ENCODE measurements around the gene EGFL7.

EGFL7 gene

DNA sequence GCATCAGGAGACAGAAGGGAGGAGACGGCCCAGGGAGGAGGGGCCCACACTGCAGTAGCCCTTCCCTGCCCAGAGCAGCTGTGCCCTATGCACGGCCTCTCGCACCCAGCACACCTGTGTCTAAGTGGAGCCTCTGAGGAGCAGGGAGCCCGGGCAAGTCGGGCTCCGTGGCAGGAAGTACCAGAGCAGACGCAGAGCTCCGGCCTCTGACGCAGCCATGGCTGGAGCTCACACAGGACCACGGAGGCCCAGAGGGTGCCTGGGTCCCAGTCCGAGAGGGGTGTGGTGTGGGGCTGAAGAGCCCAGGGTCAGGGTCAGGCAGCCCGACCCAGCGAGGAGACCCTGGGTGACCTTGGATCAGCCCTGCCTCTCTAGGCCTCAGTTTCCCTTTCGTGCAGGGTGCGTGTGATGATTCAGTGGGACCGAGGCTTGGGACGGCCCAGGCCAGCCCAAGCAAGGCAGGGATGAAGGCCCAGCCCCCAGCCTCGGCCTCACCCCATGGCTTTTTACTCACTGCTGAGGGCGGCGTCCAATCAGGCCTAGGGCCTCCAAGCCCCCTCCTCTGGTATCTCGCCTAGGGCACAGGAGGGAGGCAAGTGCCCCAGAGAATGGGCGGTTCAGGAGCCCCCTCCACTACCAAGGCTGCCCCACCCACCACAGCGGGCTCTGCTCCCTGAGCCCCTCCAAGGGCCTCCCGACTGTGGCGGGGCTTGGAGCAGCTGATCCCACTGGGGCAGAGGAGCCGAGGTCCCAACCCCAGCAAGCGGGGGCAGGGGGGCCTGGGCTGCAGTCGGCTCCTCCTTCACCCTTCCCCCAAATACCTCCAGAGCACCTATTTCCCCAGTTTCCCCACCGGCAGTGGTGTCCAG is 28.8 kb downstream of the EGFL7 start:
- Histone ChIP-seq H3K4me3 (ENCODE audit: low read depth, low read length) (no peak overlapping the region), H3K27ac (no peak overlapping the region), H3K27me3 (replicated peaks) (no peaks in the 10 kb centered on the region), H3K36me3 (replicated peaks) (no peaks in the 10 kb centered on the region)
- DNase-seq: no peak
- in situ Hi-C loops (cut with HindIII; ENCODE audit: low pct_ligation_motif_present, low sequenced_read_pairs): no loop called here
- TF ChIP-seq, protein P1, sequence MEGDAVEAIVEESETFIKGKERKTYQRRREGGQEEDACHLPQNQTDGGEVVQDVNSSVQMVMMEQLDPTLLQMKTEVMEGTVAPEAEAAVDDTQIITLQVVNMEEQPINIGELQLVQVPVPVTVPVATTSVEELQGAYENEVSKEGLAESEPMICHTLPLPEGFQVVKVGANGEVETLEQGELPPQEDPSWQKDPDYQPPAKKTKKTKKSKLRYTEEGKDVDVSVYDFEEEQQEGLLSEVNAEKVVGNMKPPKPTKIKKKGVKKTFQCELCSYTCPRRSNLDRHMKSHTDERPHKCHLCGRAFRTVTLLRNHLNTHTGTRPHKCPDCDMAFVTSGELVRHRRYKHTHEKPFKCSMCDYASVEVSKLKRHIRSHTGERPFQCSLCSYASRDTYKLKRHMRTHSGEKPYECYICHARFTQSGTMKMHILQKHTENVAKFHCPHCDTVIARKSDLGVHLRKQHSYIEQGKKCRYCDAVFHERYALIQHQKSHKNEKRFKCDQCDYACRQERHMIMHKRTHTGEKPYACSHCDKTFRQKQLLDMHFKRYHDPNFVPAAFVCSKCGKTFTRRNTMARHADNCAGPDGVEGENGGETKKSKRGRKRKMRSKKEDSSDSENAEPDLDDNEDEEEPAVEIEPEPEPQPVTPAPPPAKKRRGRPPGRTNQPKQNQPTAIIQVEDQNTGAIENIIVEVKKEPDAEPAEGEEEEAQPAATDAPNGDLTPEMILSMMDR (IDR thresholded peaks at IDR 0.05; ENCODE audit: low read depth, low read length, missing control alignments): no peak

DNA sequence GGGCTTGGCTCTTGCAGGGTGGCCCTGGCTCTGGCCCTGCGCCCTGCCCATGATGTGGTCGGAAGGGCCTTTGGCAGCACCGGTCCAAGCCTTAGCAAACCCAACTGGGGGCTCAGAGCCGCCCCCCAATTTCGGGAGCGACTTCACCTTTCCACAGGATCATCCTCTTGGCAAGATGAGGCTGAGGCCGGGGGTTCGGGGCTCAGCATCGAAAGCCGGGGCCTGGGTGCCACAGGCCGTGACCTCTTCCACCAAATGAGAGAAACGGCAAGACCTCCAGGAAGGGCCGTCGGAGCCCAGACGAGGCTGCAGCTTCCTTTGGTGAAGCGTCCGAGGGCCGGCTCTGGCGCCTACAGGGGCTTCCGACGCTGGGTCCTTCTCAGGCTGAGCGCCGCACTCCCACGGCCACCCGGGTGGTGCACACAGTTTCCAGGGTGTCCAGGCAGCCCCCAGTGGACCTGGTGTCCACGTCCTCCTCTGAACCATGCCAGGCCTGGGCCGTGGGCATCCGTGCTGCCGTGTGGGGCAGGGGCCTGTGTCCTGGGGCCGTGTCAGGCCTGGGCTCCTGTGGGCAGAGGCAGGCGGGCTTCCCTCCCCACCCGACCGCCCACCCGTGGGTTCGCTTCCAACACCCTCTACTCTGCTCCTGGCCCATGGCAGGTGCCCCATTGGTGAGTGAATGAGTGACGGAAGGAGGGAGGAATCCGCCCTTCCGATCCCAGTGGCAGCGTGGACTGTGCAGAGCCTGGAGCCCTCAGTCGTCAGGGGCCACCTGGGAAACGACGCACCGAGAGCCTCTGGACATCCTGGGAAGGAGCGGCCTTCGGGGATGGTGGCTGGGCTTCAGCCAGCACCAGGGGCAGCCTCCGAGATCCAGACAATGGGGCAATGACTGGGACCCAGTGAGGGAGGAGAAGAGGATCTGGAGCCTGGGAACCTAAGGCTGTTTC is 29.7 kb downstream of the EGFL7 start:
- H3K27me3 ChIP-seq (replicated peaks): no peaks in the 10 kb centered on the region
- no peak overlapping the region for H3K27ac ChIP-seq
- no peaks in the 10 kb centered on the region for H3K36me3 ChIP-seq (replicated peaks)
- in situ Hi-C loops (cut with HindIII; ENCODE audit: low pct_ligation_motif_present, low sequenced_read_pairs): no loop called here
- DNase-seq: no peak
- TF ChIP-seq, protein P1 (IDR thresholded peaks at IDR 0.05; ENCODE audit: low read depth, low read length, missing control alignments): no peak
- H3K4me3 ChIP-seq (ENCODE audit: low read depth, low read length): no peak overlapping the region

DNA sequence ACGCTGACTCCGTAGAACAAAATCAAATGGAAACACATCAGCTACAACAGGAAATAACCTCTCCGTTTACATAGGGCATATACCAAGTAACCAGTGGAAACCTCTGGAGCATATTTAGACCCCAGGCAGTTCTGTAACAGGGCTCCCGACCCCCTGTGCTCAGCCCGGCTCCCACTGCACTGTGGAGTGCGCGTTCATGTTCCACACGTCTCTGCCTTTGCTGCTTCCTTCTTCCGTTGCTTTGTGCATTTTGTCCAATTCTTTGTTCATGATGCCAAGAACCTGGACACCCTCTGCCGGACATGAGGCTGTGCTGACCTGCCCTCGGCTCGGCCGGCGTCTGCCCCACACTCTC is 30.4 kb downstream of the EGFL7 start:
- Histone ChIP-seq H3K27ac (no peak overlapping the region), H3K27me3 (replicated peaks) (peaks cover 2% of the 10 kb centered on the region), H3K4me3 (ENCODE audit: low read depth, low read length) (no peak overlapping the region), H3K36me3 (replicated peaks) (no peaks in the 10 kb centered on the region)
- DNase-seq: no peak
- in situ Hi-C loops (cut with HindIII; ENCODE audit: low pct_ligation_motif_present, low sequenced_read_pairs): no loop called here
- TF ChIP-seq, protein P1 (IDR thresholded peaks at IDR 0.05; ENCODE audit: low read depth, low read length, missing control alignments): no peak

DNA sequence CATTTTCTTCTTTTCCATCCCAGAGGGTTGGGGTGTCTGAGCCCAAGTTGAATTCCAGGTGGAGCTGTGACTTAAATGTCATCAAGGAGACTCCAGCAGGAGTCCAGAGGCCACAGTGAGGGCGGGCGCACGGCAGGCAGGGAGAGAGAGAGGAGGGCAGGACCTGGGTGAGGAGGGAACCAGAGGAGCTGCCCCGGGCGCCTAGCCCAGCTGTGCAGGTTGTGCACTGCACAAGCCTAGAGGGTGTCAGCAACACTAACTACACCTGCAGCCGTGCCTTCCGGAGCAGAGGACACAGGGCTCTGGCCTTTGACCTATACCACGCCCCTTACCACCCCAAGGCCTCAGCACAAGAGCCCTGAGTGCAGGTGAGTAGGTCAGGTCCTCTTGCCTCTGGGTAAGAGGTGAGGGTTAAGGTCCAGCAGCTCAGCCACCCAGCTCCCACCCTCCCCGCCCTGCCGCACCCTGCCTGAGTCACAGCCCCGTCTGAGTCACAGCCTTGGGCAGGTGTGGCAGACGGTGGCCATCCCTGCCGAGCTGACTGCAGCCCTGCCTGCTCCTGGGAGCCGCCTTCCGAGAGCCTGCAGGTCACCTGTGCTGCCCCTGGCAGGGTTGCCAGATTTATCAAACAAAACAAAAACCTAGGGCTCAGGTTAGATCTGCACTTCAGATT is 30.9 kb downstream of the EGFL7 start:
- peaks cover 2% of the 10 kb centered on the region for H3K27me3 ChIP-seq (replicated peaks)
- DNase-seq: no peak
- no peak overlapping the region for H3K27ac ChIP-seq
- in situ Hi-C loops (cut with HindIII; ENCODE audit: low pct_ligation_motif_present, low sequenced_read_pairs): no loop called here
- TF ChIP-seq, protein P1 (IDR thresholded peaks at IDR 0.05; ENCODE audit: low read depth, low read length, missing control alignments): no peak
- no peaks in the 10 kb centered on the region for H3K36me3 ChIP-seq (replicated peaks)
- H3K4me3 ChIP-seq (ENCODE audit: low read depth, low read length): no peak overlapping the region

DNA sequence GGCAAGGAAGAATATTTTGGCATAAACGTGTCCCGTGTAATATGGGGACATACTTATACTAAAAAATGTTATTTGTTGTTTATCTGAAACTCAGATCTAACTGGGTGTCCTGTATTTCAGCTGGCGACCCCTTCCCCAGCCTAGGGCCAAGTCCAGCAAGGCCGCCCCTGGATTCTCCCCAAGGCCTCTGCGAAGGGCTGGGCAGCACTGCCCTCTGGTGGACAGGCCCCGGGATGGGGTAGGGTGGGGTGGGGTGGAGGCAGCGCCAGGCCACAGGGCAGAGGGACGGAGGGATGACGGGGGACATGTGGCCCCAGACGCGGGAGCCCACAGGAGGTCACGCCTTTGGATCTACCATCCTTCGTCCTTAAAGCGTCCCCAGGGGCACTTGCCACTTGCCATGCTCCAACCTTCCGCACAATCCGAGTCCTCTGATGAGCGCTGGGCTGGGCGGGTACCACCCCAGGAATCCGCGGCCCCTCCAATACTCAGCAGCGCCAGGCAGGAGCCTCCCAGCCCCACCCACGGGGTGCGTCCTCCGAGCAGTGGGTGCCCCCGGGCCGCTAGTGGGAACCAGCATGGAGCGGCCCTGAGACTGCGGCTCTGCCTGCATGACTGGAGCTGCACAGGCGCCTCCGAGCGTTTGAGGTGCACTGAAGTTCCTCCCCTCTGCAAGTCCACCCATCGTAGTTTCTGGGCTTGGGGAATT is 31.6 kb downstream of the EGFL7 start:
- in situ Hi-C loops (cut with HindIII; ENCODE audit: low pct_ligation_motif_present, low sequenced_read_pairs): no loop called here

More for the DNA sequence above, 31.6 kb downstream of the EGFL7 start:
- DNase-seq: no peak
- TF ChIP-seq, protein P1 (IDR thresholded peaks at IDR 0.05; ENCODE audit: low read depth, low read length, missing control alignments): peak; percentile 86
- Histone ChIP-seq H3K27ac (no peak overlapping the region), H3K4me3 (ENCODE audit: low read depth, low read length) (no peak overlapping the region), H3K27me3 (replicated peaks) (peaks cover 2% of the 10 kb centered on the region), H3K36me3 (replicated peaks) (no peaks in the 10 kb centered on the region)
